Endothelial cell of umbilical vein (primary cell): ENCODE measurements around the gene EMID1. TPM values are rescaled to one million over a fixed set of nuclear protein-coding genes. Genes with fewer than 3 reads are reported as not detected.
A peak's percentile ranks its signal among the peaks of the same experiment; 100 is the strongest.

Source experiments
- BruUV-seq: library from RNA; stranded (reverse); fragments of 400-500 nt; replicated peaks from 2 replicates; lab custom pipeline; 2021; lab: Mats Ljungman, UMichigan
- CTCF ChIA-PET: fragments of 300-600, 350-600 bp; sonication (Branson Sonifier 250); formaldehyde crosslinking; loops from one replicate; lab custom pipeline; 2021; ENCODE audit warnings: antibody characterized with exemption, inconsistent platforms; lab: Charles Lee
- POLR2A ChIA-PET: fragments of 300-600, 350-600 bp; sonication (Branson Sonifier 250); formaldehyde crosslinking; loops from one replicate; lab custom pipeline; 2021; ENCODE audit warnings: antibody characterized with exemption, inconsistent platforms; lab: Charles Lee
- DNase-seq: peaks from one replicate; pipeline ENCODE4 v3.0.0-alpha.2; 2011; ENCODE audit warnings: low read depth, low spot score
- FAIRE-seq: peaks from 2 replicates; lab custom pipeline; 2011; peaks lifted over from hg19 to GRCh38; lab: Jason Lieb, UNC
- H2AFZ ChIP-seq: 2 replicates; pipeline ENCODE4 v1.6.0; 2012; ENCODE audit warnings: low read depth, low read length, control low read depth, inconsistent platforms
- H3K27ac ChIP-seq: 2 replicates; pipeline ENCODE4 v1.5.1; 2011; ENCODE audit warnings: low read depth, mild to moderate bottlenecking, control low read depth, low read length, moderate library complexity; ENCODE audit not compliant: insufficient read depth
- H3K27me3 ChIP-seq, 2 experiments: 2 replicates each; pipeline versions ENCODE4 v1.6.0 to v1.6.1; 2011; ENCODE audit warnings: low read length in 2 of 2, mixed read lengths in 1 of 2; ENCODE audit not compliant: control insufficient read depth in 2 of 2, insufficient read depth in 2 of 2
- H3K36me3 ChIP-seq, 2 experiments: 2 replicates in 1 of 2; 3 replicates in 1 of 2; pipeline ENCODE4 v1.5.1; 2011; ENCODE audit warnings: low read length in 2 of 2, mild to moderate bottlenecking in 1 of 2, moderate library complexity in 1 of 2; ENCODE audit not compliant: control insufficient read depth in 2 of 2, insufficient read depth in 2 of 2; ENCODE audit errors: extremely low read depth in 1 of 2
- H3K4me1 ChIP-seq: 3 replicates; pipeline ENCODE4 v1.5.1; 2011; ENCODE audit warnings: mild to moderate bottlenecking, low read length; ENCODE audit not compliant: control insufficient read depth, insufficient read depth; ENCODE audit errors: extremely low read depth
- H3K4me2 ChIP-seq: 2 replicates; pipeline ENCODE4 v1.6.1; 2011; ENCODE audit warnings: low read length, control low read depth, mixed read lengths; ENCODE audit not compliant: insufficient read depth
- H3K4me3 ChIP-seq, 3 experiments: fragments of 200-600 bp in 1 of 3; sonication (generic), shearing (Covaris generic) in 1 of 3; replicated peaks in 1 of 3; 2 replicates each; pipeline ENCODE4 v1.5.1; 2011 to 2016; ENCODE audit warnings: control low read depth in 3 of 3, low read length in 3 of 3, mild to moderate bottlenecking in 2 of 3, inconsistent platforms in 1 of 3, low read depth in 1 of 3, moderate library complexity in 1 of 3; ENCODE audit not compliant: insufficient read depth in 1 of 3
- H3K79me2 ChIP-seq: 2 replicates; pipeline ENCODE4 v1.6.0; 2012; ENCODE audit warnings: low read length, inconsistent platforms; ENCODE audit not compliant: control insufficient read depth, insufficient read depth
- H3K9ac ChIP-seq: replicated peaks from 2 replicates; pipeline ENCODE3; 2011; ENCODE audit warnings: low read length, control low read depth; ENCODE audit not compliant: insufficient read depth; ENCODE audit errors: extremely low read depth
- H3K9me1 ChIP-seq: replicated peaks from 3 replicates; pipeline ENCODE4 v1.6.0; 2011; ENCODE audit warnings: mild to moderate bottlenecking, low read length; ENCODE audit not compliant: control insufficient read depth, insufficient read depth; ENCODE audit errors: extremely low read depth
- H3K9me3 ChIP-seq: replicated peaks from 2 replicates; pipeline ENCODE4 v1.5.1; 2012; ENCODE audit warnings: low read length, inconsistent platforms; ENCODE audit not compliant: control insufficient read depth, insufficient read depth
- H4K20me1 ChIP-seq: replicated peaks from 2 replicates; pipeline ENCODE3; 2011; ENCODE audit warnings: mild to moderate bottlenecking, low read length; ENCODE audit not compliant: control insufficient read depth, insufficient read depth; ENCODE audit errors: extremely low read depth
- FOS ChIP-seq: IDR thresholded peaks from 2 replicates; pipeline ENCODE4 v1.6.1; 2011; ENCODE audit warnings: mild to moderate bottlenecking, low read length, moderate library complexity, borderline replicate concordance; ENCODE audit not compliant: insufficient read depth
- JUN ChIP-seq: IDR thresholded peaks from 2 replicates; pipeline ENCODE4 v1.6.1; 2011; ENCODE audit warnings: borderline replicate concordance, low read depth; ENCODE audit not compliant: insufficient read length, insufficient read depth
- POLR2A ChIP-seq: IDR thresholded peaks from 2 replicates; pipeline ENCODE4 v1.6.1; 2012; ENCODE audit warnings: low read depth, mild to moderate bottlenecking, control low read depth, low read length
- dilution Hi-C: fragments of 300-500 bp; cut with MboI; formaldehyde crosslinking; loops from one replicate; pipeline ENCODE4 v1.15.0; 2019; ENCODE audit warnings: low sequenced_read_pairs; ENCODE audit not compliant: extremely low pct_ligation_motif_present
- intact Hi-C: fragments of 100-400 bp; cut with micrococcal nuclease; formaldehyde crosslinking; loops from one replicate; pipeline ENCODE4 v1.10.0; 2022
- polyA plus RNA-seq, 4 experiments: library from polyadenylated mRNA; depleted of rRNA in 3 of 4; stranded (reverse) in 3 of 4; unstranded in 1 of 4; fragments of >200 nt; gene quantifications; 2 replicates each; pipeline versions ENCODE4 v1.2.1 to v1.2.3, GENCODE V29; 2011 to 2012; ENCODE audit warnings: missing spikeins in 1 of 4
- total RNA-seq: library from RNA; stranded (reverse); gene quantifications from 2 replicates; pipeline ENCODE4 v1.2.3, GENCODE V29; 2021
- TF ChIP-seq, protein P1 (sequence below): IDR thresholded peaks from 2 replicates; pipeline ENCODE4 v1.6.1; 2011; ENCODE audit not compliant: insufficient read depth, insufficient read length
- TF ChIP-seq, protein P2 (sequence below), 2 donors: IDR thresholded peaks; 1 replicate in 1 of 2; 2 replicates in 1 of 2; pipeline ENCODE4 v1.5.1; 2011; ENCODE audit warnings: low read length in 2 of 2, mild to moderate bottlenecking in 2 of 2, moderate library complexity in 2 of 2, control low read depth in 1 of 2, inconsistent platforms in 1 of 2, low read depth in 1 of 2; ENCODE audit not compliant: insufficient read depth in 1 of 2; ENCODE audit errors: extremely low read depth in 1 of 2

The EMID1 gene
- total and polyA plus RNA-seq, 2 donors (not counting 3 experiments of a cell fraction or from before 2014, with no cell fraction given), result 0.51 to 0.75 TPM

DNA sequence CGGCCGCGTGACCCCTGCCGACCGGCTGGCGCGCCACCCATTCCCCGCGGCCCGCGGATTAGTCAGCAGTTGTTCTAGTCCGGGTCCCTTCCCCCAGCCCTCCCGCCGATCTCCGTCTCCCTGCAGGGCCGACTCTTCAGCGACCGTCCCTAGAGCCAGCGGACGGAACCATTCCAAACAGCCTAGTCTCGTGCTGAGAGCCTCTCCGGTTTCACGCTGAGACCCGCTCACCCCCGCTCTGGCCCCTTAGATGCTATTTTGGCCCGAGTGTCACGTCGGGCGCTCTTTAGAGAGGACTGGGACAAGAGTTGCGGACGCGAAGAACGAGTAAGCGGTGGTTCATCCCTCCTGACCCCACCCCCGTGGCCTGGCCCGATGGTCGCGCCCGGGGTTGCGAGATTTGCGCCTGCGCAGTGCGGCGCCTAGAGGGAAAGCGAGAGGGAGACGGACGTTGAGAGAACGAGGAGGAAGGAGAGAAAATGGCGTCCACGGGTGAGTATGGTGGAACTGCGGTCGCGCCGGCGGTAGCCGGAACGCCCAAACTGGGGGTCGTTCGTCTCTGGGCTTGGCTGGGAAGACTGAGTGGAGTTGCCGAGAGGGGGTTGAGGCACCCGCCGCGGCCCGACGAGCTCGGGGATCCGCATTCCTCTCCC is 62.3 kb downstream of the EMID1 start, which contains the start of the genes EWSR1 and RHBDD3:
Gene EWSR1, plus strand, starts transcription at position 411 of the 653 bp plus-strand sequence. Its CDS starts 69 bp downstream, at position 480.
Gene RHBDD3, minus strand, starts transcription at position 124 of the 653 bp plus-strand sequence. CDS start 2,355 bp downstream, outside the sequence.
- Histone ChIP-seq H3K9me1 (no peaks in the 10 kb centered on the region), H4K20me1 (peaks cover 19% of the 10 kb centered on the region), H3K27me3 (no peaks in the 10 kb centered on the region), H3K4me1 (peaks cover 40% of the 10 kb centered on the region), H3K9ac (peak within 1 kb of the TSS; percentile 100), H3K4me3 (peak within 1 kb of the TSS; percentile 75 to 85 (median 84)), H3K27ac (peak within 1 kb of the TSS; percentile 100), H3K36me3 (peaks cover 15 to 19% of the 10 kb centered on the region in 2 experiments), H3K79me2 (peaks cover 67% of the 10 kb centered on the region), H3K9me3 (no peaks in the 10 kb centered on the region), H3K4me2 (peak within 1 kb of the TSS; percentile 95), H2AFZ (peak within 1 kb of the TSS; percentile 90)
- ChIA-PET POLR2A (no interaction called here), CTCF (interaction anchor here (2.2 kb wide), 1 partner anchor 22 kb away, joined by 11 read pairs; no protein-coding TSS in a partner anchor)
- no TSS peak for BruUV-seq
- FAIRE-seq (peak; percentile 84), DNase-seq (peak; percentile 93)
- intact Hi-C loops (loop anchor here (5.0 kb wide), 1 partner anchor 39 kb away; the partner anchor contains the start of gene GAS2L1), dilution Hi-C loops (no loop called here)
- TF ChIP-seq FOS (peak; percentile 64), POLR2A (peak; percentile 73), JUN (no peak)
- TF ChIP-seq, protein P1, sequence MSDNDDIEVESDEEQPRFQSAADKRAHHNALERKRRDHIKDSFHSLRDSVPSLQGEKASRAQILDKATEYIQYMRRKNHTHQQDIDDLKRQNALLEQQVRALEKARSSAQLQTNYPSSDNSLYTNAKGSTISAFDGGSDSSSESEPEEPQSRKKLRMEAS, result peak; percentile 26

DNA sequence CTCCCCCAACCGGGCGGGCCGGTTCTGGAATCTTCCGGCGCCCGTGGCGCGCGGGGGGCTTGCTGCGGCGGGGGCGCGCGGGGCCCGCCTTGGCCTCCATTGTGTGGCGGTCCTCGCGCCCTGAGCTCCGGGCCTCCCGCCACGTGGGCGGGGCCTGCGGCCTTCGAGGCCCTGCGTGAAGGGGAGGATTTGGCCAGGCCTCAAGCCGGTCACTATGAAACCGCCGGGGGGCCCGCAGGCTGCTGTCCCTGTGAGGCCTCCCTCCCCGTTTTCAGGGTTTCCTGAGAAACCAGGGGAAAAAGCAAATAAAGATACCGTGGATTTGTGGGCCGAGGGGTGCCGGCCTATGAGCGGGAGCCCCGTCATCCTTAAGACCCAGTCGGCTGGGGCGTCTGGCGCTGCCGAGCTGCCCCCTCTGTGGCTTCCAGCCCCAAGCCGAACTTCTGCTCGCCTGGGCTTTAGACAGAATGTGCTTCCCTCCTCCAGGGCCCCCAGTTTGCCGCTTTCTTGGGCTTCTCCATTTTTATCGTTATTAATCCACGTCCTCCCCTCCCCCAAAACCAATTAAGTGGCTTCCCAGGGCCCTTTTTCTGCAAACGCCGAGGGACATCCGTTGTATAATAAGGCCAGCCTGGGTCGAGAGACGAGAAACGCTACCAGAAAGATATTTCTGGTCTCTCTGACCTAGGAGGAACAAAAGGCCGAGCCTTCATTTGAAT is 63.0 kb downstream of the EMID1 start:
- H3K9me3 ChIP-seq, result no peaks in the 10 kb centered on the region
- TF ChIP-seq, protein P2, sequence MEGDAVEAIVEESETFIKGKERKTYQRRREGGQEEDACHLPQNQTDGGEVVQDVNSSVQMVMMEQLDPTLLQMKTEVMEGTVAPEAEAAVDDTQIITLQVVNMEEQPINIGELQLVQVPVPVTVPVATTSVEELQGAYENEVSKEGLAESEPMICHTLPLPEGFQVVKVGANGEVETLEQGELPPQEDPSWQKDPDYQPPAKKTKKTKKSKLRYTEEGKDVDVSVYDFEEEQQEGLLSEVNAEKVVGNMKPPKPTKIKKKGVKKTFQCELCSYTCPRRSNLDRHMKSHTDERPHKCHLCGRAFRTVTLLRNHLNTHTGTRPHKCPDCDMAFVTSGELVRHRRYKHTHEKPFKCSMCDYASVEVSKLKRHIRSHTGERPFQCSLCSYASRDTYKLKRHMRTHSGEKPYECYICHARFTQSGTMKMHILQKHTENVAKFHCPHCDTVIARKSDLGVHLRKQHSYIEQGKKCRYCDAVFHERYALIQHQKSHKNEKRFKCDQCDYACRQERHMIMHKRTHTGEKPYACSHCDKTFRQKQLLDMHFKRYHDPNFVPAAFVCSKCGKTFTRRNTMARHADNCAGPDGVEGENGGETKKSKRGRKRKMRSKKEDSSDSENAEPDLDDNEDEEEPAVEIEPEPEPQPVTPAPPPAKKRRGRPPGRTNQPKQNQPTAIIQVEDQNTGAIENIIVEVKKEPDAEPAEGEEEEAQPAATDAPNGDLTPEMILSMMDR (IDR thresholded peaks at IDR 0.05; ENCODE audit: extremely low read depth in 1 of 2, insufficient read depth in 1 of 2, low read depth in 1 of 2, low read length in 2 of 2), result no peak
- TF ChIP-seq, protein P1, result peak; percentile 35
- TF ChIP-seq POLR2A, result peak; percentile 60
- peaks cover 16 to 24% of the 10 kb centered on the region in 2 experiments for H3K36me3 ChIP-seq
- H3K9ac ChIP-seq, result peak overlapping the region; percentile 100
- peaks cover 40% of the 10 kb centered on the region for H3K4me1 ChIP-seq
- no peak overlapping the region for H2AFZ ChIP-seq
- ChIA-PET CTCF (no interaction called here), POLR2A (no interaction called here)
- H3K9me1 ChIP-seq, result no peaks in the 10 kb centered on the region
- intact Hi-C loops (loop anchor here (5.0 kb wide), 1 partner anchor 39 kb away; the partner anchor contains the start of gene GAS2L1), dilution Hi-C loops (no loop called here)
- DNase-seq, result peak; percentile 58
- peak overlapping the region; percentile 89 for H3K4me2 ChIP-seq
- peaks cover 19% of the 10 kb centered on the region for H4K20me1 ChIP-seq
- no peaks in the 10 kb centered on the region for H3K27me3 ChIP-seq
- no TSS peak for BruUV-seq
- peak overlapping the region; percentile 75 to 85 (median 84) for H3K4me3 ChIP-seq
- peak overlapping the region; percentile 100 for H3K27ac ChIP-seq
- H3K79me2 ChIP-seq, result peaks cover 74% of the 10 kb centered on the region
- FAIRE-seq, result no peak
